Mesothelial cell of epicardium (in vitro differentiated cells): Measurements from ENCODE around the gene ENTPD8. TPM values are rescaled to one million over a fixed set of nuclear protein-coding genes. Genes with fewer than 3 reads are reported as not detected.

Experiments
- DNase-seq, 2 experiments: peaks; one replicate each; pipeline ENCODE4 v3.0.0; 2021; ENCODE audit warnings: low spot score in 2 of 2; ENCODE audit not compliant: unreplicated experiment in 2 of 2
- H3K27ac Mint-ChIP-seq: 2 replicates; pipeline ENCODE4 v1.8.0; 2021; ENCODE audit warnings: mixed read lengths
- H3K27me3 Mint-ChIP-seq: 2 replicates; pipeline ENCODE4 v1.8.0; 2021; ENCODE audit warnings: low read depth, mixed read lengths
- H3K36me3 Mint-ChIP-seq: 2 replicates; pipeline ENCODE4 v1.8.0; 2021; ENCODE audit warnings: mixed read lengths
- H3K4me1 Mint-ChIP-seq: 2 replicates; pipeline ENCODE4 v1.8.0; 2021; ENCODE audit warnings: mixed read lengths
- H3K4me3 Mint-ChIP-seq: 2 replicates; pipeline ENCODE4 v1.8.0; 2021; ENCODE audit warnings: mild to moderate bottlenecking, moderate library complexity, mixed read lengths
- H3K9me3 Mint-ChIP-seq: 2 replicates; pipeline ENCODE4 v1.8.0; 2021; ENCODE audit warnings: mixed read lengths
- total RNA-seq: library from RNA; stranded (reverse); gene quantifications from 3 replicates; pipeline ENCODE4 v1.2.1, GENCODE V29; 2021
- TF ChIP-seq, protein P1 (sequence below): fragments of 200-600 bp; sonication (generic); IDR thresholded peaks from one replicate; pipeline ENCODE4 v1.5.0; 2021; ENCODE audit warnings: antibody characterized with exemption; ENCODE audit not compliant: unreplicated experiment

ENTPD8 gene
- total RNA-seq, 1 donor from 2014 or later: 1.4 TPM

- TF ChIP-seq, protein P1, sequence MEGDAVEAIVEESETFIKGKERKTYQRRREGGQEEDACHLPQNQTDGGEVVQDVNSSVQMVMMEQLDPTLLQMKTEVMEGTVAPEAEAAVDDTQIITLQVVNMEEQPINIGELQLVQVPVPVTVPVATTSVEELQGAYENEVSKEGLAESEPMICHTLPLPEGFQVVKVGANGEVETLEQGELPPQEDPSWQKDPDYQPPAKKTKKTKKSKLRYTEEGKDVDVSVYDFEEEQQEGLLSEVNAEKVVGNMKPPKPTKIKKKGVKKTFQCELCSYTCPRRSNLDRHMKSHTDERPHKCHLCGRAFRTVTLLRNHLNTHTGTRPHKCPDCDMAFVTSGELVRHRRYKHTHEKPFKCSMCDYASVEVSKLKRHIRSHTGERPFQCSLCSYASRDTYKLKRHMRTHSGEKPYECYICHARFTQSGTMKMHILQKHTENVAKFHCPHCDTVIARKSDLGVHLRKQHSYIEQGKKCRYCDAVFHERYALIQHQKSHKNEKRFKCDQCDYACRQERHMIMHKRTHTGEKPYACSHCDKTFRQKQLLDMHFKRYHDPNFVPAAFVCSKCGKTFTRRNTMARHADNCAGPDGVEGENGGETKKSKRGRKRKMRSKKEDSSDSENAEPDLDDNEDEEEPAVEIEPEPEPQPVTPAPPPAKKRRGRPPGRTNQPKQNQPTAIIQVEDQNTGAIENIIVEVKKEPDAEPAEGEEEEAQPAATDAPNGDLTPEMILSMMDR: no peak
- DNase-seq: peak in 1 of 2 experiments; percentile 16
- no peaks in the 10 kb centered on the region for H3K9me3 Mint-ChIP-seq
- peaks cover 10% of the 10 kb centered on the region for H3K4me1 Mint-ChIP-seq
- H3K27ac Mint-ChIP-seq: peak overlapping the region; percentile 44
- H3K27me3 Mint-ChIP-seq: no peaks in the 10 kb centered on the region
- H3K4me3 Mint-ChIP-seq: no peak overlapping the region
- H3K36me3 Mint-ChIP-seq: no peaks in the 10 kb centered on the region
Observed at GRCh38 chr9:137427454-137428310, 13.5 kb downstream of the ENTPD8 start.

GRCh38 chr9:137426018-137426681 lies 15.0 kb downstream of the ENTPD8 start:
- peaks cover 17% of the 10 kb centered on the region for H3K4me1 Mint-ChIP-seq
- DNase-seq: peak in 1 of 2 experiments; percentile 6
- H3K9me3 Mint-ChIP-seq: no peaks in the 10 kb centered on the region
- no peaks in the 10 kb centered on the region for H3K27me3 Mint-ChIP-seq
- H3K36me3 Mint-ChIP-seq: no peaks in the 10 kb centered on the region
- TF ChIP-seq, protein P1: no peak
- no peak overlapping the region for H3K27ac Mint-ChIP-seq
- H3K4me3 Mint-ChIP-seq: no peak overlapping the region

DNA sequence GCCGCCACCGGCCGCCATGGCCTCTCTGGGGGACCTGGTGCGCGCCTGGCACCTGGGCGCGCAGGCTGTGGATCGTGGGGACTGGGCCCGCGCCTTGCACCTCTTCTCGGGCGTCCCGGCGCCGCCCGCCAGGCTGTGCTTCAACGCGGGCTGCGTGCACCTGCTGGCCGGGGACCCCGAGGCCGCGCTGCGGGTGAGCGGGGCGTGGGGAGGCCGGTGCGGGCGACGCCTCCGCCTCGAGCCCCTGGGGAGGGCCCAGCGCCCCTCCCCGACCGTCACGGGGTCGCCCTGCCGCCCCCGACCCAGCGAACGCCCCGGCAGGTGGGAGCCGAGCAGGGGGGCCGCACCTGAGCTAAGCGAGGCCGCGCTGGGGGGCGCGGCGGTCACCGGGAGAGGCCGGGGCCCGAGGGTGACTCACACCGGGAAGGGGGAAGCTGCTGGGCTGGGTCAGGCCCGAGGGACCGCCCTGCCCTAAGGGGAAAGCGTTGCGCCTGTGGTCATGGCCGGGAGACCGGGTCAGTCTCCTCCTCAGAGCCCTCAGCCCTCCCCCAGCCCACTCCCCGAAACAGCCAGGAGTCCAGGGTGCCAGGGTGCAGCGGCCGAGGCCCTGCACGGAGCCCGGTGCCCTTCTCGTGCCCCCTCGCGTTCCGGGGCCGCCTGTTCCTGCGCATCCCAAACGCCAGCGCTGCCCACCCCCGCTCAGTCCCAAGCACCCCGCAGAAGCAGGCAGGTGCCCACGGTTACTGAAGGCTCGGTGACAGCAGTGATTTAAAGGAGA lies 17.5 kb downstream of the ENTPD8 start:
- peak overlapping the region; percentile 70 for H3K4me3 Mint-ChIP-seq
- no peaks in the 10 kb centered on the region for H3K9me3 Mint-ChIP-seq

GRCh38 chr9:137422604-137423513 lies 18.3 kb downstream of the ENTPD8 start, which contains the start of the genes EXD3 and NOXA1:
TSS of gene EXD3 (minus strand) at chr9:137423162. CDS start at chr9:137395357, 27,805 bp downstream.
TSS of gene NOXA1 (plus strand) at chr9:137423393. CDS start at chr9:137423530, 137 bp downstream.
- TF ChIP-seq, protein P1: peak; percentile 71
- Mint-ChIP-seq H3K4me1 (peaks cover 17% of the 10 kb centered on the region), H3K27me3 (no peaks in the 10 kb centered on the region), H3K4me3 (peak within 1 kb of the TSS; percentile 79), H3K36me3 (no peaks in the 10 kb centered on the region), H3K27ac (peak within 1 kb of the TSS; percentile 87), H3K9me3 (no peaks in the 10 kb centered on the region)
- DNase-seq: peak; percentile 94 to 96

More for the DNA sequence above, 17.5 kb downstream of the ENTPD8 start:
- TF ChIP-seq, protein P1: peak; percentile 69
- Mint-ChIP-seq H3K4me1 (peaks cover 17% of the 10 kb centered on the region), H3K27me3 (no peaks in the 10 kb centered on the region), H3K36me3 (no peaks in the 10 kb centered on the region), H3K27ac (no peak overlapping the region)
- DNase-seq: no peak
